ENCODE data around the gene GNAI1.

GRCh38 chr7:80137410-80137809 is 2.8 kb downstream of the GNAI1 start:
- TF ChIP-seq CTCF (IDR thresholded peaks at IDR 0.05): no peak
- no peak for TF ChIP-seq RCOR1 (IDR thresholded peaks at IDR 0.05; ENCODE audit: low read depth, low read length)
- no peak for TF ChIP-seq CHD2 (IDR thresholded peaks at IDR 0.05; ENCODE audit: low read length, partially characterized antibody)
- TF ChIP-seq REST (IDR thresholded peaks at IDR 0.05): no peak
- no peak for TF ChIP-seq MAX (IDR thresholded peaks at IDR 0.05)
- no peak for TF ChIP-seq MYC (IDR thresholded peaks at IDR 0.05; ENCODE audit: borderline replicate concordance, low read length)
- no peak for TF ChIP-seq SREBF2 (IDR thresholded peaks at IDR 0.05)
- no peak for TF ChIP-seq POLR2A (IDR thresholded peaks at IDR 0.05; ENCODE audit: low read length)
- no peak for TF ChIP-seq NFE2L2 (conservative IDR thresholded peaks at IDR 0.05; ENCODE audit: low read length)
- no peak for TF ChIP-seq EP300 (IDR thresholded peaks at IDR 0.05)
- TF ChIP-seq GATA3 (IDR thresholded peaks at IDR 0.05; ENCODE audit: borderline replicate concordance): no peak
- no peak for TF ChIP-seq POLR2AphosphoS2 (conservative IDR thresholded peaks at IDR 0.05; ENCODE audit: low read length)

All from A549 (cell line).